CD14-positive monocyte (primary cell): ENCODE results near the gene ACAD8. TPM values are rescaled to one million over a fixed set of nuclear protein-coding genes. Genes with fewer than 3 reads are reported as not detected.

ENCODE experiments used
- DNase-seq, 3 donors: peaks; one replicate each; pipeline ENCODE4 v3.0.0-alpha.2; 2011 to 2022
- H2AFZ ChIP-seq: 2 replicates; pipeline ENCODE4 v1.6.0; 2012; ENCODE audit warnings: mild to moderate bottlenecking, low read depth, low read length, inconsistent platforms; ENCODE audit not compliant: insufficient read depth, poor library complexity, severe bottlenecking
- H3K27ac ChIP-seq, 2 donors: 1 replicate in 1 of 2; 2 replicates in 1 of 2; pipeline ENCODE4 v1.5.1; 2012 to 2013; ENCODE audit warnings: low read length in 2 of 2, control low read depth in 1 of 2, inconsistent platforms in 1 of 2, low read depth in 1 of 2, mild to moderate bottlenecking in 1 of 2
- H3K27me3 ChIP-seq, 2 donors: one replicate each; pipeline versions ENCODE4 v1.6.0 to v1.6.1; 2011 to 2013; ENCODE audit warnings: low read length in 2 of 2; ENCODE audit not compliant: control insufficient read depth in 2 of 2, insufficient read depth in 2 of 2
- H3K36me3 ChIP-seq, 2 donors: replicated peaks in 1 of 2; 1 replicate in 1 of 2; 2 replicates in 1 of 2; pipeline versions ENCODE4 v1.5.1 to v1.6.1; 2012 to 2013; ENCODE audit warnings: low read length in 2 of 2, control low read depth in 1 of 2, inconsistent platforms in 1 of 2, mild to moderate bottlenecking in 1 of 2; ENCODE audit not compliant: insufficient read depth in 2 of 2, control insufficient read depth in 1 of 2
- H3K4me1 ChIP-seq, 2 donors: 1 replicate in 1 of 2; 2 replicates in 1 of 2; pipeline versions ENCODE4 v1.5.1 to v1.6.1; 2012 to 2013; ENCODE audit warnings: low read length in 2 of 2, control low read depth in 1 of 2, inconsistent platforms in 1 of 2, mild to moderate bottlenecking in 1 of 2, moderate library complexity in 1 of 2; ENCODE audit not compliant: insufficient read depth in 2 of 2, control insufficient read depth in 1 of 2
- H3K4me2 ChIP-seq: replicated peaks from 2 replicates; pipeline ENCODE3; 2012; ENCODE audit warnings: low read length, moderate library complexity, mild to moderate bottlenecking; ENCODE audit not compliant: poor library complexity, severe bottlenecking; ENCODE audit errors: extremely low read depth
- H3K4me3 ChIP-seq, 3 experiments: fragments of 200-600 bp in 1 of 3; sonication (generic) in 1 of 3; replicated peaks in 1 of 3; 1 replicate in 2 of 3; 2 replicates in 1 of 3; pipeline ENCODE4 v1.5.1; 2011 to 2013; ENCODE audit warnings: low read length in 3 of 3, mild to moderate bottlenecking in 3 of 3, control low read depth in 2 of 3, low read depth in 2 of 3, inconsistent platforms in 1 of 3, moderate library complexity in 1 of 3
- H3K79me2 ChIP-seq: 2 replicates; pipeline ENCODE4 v1.6.0; 2012; ENCODE audit warnings: mild to moderate bottlenecking, control low read depth, inconsistent platforms, low read length, moderate library complexity; ENCODE audit not compliant: insufficient read depth
- H3K9ac ChIP-seq: 2 replicates; pipeline ENCODE4 v1.6.0; 2017; ENCODE audit warnings: low read length, mild to moderate bottlenecking; ENCODE audit not compliant: insufficient read depth, poor library complexity, severe bottlenecking
- H3K9me3 ChIP-seq, 2 donors: replicated peaks in 1 of 2; 1 replicate in 1 of 2; 2 replicates in 1 of 2; pipeline versions ENCODE4 v1.5.1 to v1.6.1; 2012 to 2013; ENCODE audit warnings: low read length in 2 of 2, control low read depth in 1 of 2; ENCODE audit not compliant: control insufficient read depth in 1 of 2, insufficient read depth in 1 of 2
- H4K20me1 ChIP-seq: 2 replicates; pipeline ENCODE4 v1.6.0; 2012; ENCODE audit warnings: mild to moderate bottlenecking, low read length, control low read depth, moderate library complexity; ENCODE audit not compliant: insufficient read depth
- H3K27ac Mint-ChIP-seq, 7 donors: one replicate each; pipeline ENCODE4 v1.8.0; 2020; ENCODE audit warnings: mild to moderate bottlenecking in 7 of 7, mixed read lengths in 7 of 7, moderate library complexity in 6 of 7, inconsistent platforms in 2 of 7
- H3K27me3 Mint-ChIP-seq, 3 donors: one replicate each; pipeline ENCODE4 v1.8.0; 2021 to 2022; ENCODE audit warnings: low read depth in 3 of 3, mild to moderate bottlenecking in 3 of 3, mixed read lengths in 3 of 3, moderate library complexity in 3 of 3, inconsistent platforms in 1 of 3
- H3K36me3 Mint-ChIP-seq, 2 donors: one replicate each; pipeline ENCODE4 v1.8.0; 2020; ENCODE audit warnings: mixed read lengths in 2 of 2, inconsistent platforms in 1 of 2, mild to moderate bottlenecking in 1 of 2
- H3K4me1 Mint-ChIP-seq: one replicate; pipeline ENCODE4 v1.8.0; 2020; ENCODE audit warnings: mild to moderate bottlenecking, mixed read lengths
- H3K4me3 Mint-ChIP-seq, 2 donors: one replicate each; pipeline ENCODE4 v1.8.0; 2020; ENCODE audit warnings: mild to moderate bottlenecking in 2 of 2, mixed read lengths in 2 of 2, moderate library complexity in 1 of 2
- H3K9me3 Mint-ChIP-seq, 7 donors: one replicate each; pipeline ENCODE4 v1.8.0; 2020 to 2022; ENCODE audit warnings: mixed read lengths in 7 of 7, mild to moderate bottlenecking in 6 of 7, moderate library complexity in 6 of 7, inconsistent platforms in 2 of 7
- CTCF ChIP-seq: fragments of 200-600 bp; IDR thresholded peaks from one replicate; pipeline ENCODE4 v1.8.0; 2022; ENCODE audit warnings: antibody characterized with exemption, mild to moderate bottlenecking
- WGBS: methylation state at CpG from one replicate; pipeline ENCODE4 v1.1.5; 2013; ENCODE audit warnings: missing lambda C conversion rate; ENCODE audit not compliant: insufficient coverage; 5-methylcytosine and 5-hydroxymethylcytosine counted together
- intact Hi-C, 2 donors: fragments of 100-400 bp; cut with micrococcal nuclease; formaldehyde crosslinking; loops; one replicate each; pipeline versions ENCODE4 v1.15.0 to v1.15.1; 2023
- polyA plus RNA-seq, 3 donors: library from polyadenylated mRNA; depleted of rRNA in 1 of 3; unstranded in 2 of 3; stranded (reverse) in 1 of 3; fragments of 300-500 nt in 2 of 3; fragments of >200 nt in 1 of 3; fragmentation: Illumina TruSeq in 2 of 3; gene quantifications; 1 replicate in 2 of 3; 2 replicates in 1 of 3; pipeline ENCODE4 v1.2.3, GENCODE V29; 2012 to 2021

The ACAD8 gene
- polyA plus RNA-seq, 3 donors, result 16.7 to 37.2 (median 19.3) TPM

GRCh38 chr11:134244593-134244992 is 8.8 kb upstream of the ACAD8 start:
- Histone ChIP-seq H3K27me3 (no peaks in the 10 kb centered on the region), H3K4me2 (no peak overlapping the region), H3K79me2 (no peaks in the 10 kb centered on the region), H3K27ac (no peak overlapping the region), H4K20me1 (no peaks in the 10 kb centered on the region), H3K4me1 (no peaks in the 10 kb centered on the region), H3K9me3 (no peaks in the 10 kb centered on the region), H3K4me3 (no peak overlapping the region), H2AFZ (no peak overlapping the region), H3K9ac (no peak overlapping the region), H3K36me3 (peaks cover 93 to 100% of the 10 kb centered on the region in 2 donors)
- no peak overlapping the region for H3K4me3 Mint-ChIP-seq
- H3K27me3 Mint-ChIP-seq, result no peaks in the 10 kb centered on the region
- intact Hi-C loops, result no loop called here
- no peaks in the 10 kb centered on the region for H3K9me3 Mint-ChIP-seq
- WGBS, result 88% methylated on average over 7 of the region's 7 CpGs
- H3K27ac Mint-ChIP-seq, result no peak overlapping the region
- peaks cover 86 to 99% of the 10 kb centered on the region in 2 donors for H3K36me3 Mint-ChIP-seq
- H3K4me1 Mint-ChIP-seq, result no peaks in the 10 kb centered on the region
- TF ChIP-seq CTCF, result peak; percentile 25
- DNase-seq, result no peak

- peaks cover 6% of the 10 kb centered on the region in 2 donors for H3K4me1 ChIP-seq
- no peak for TF ChIP-seq CTCF
- H3K4me1 Mint-ChIP-seq, result peaks cover 4% of the 10 kb centered on the region
- no peak overlapping the region for H3K4me2 ChIP-seq
- H3K79me2 ChIP-seq, result no peaks in the 10 kb centered on the region
- no peak overlapping the region for H2AFZ ChIP-seq
- H3K27ac ChIP-seq, result no peak overlapping the region
- DNase-seq, result no peak
- WGBS, result 97% methylated on average over 9 of the region's 14 CpGs
- intact Hi-C loops, result no loop called here
- H3K4me3 Mint-ChIP-seq, result no peak overlapping the region
- no peaks in the 10 kb centered on the region for H4K20me1 ChIP-seq
- no peak overlapping the region for H3K4me3 ChIP-seq
- no peaks in the 10 kb centered on the region for H3K27me3 Mint-ChIP-seq
- H3K27ac Mint-ChIP-seq, result no peak overlapping the region
- peaks cover 85 to 100% of the 10 kb centered on the region in 2 donors for H3K36me3 ChIP-seq
- H3K27me3 ChIP-seq, result no peaks in the 10 kb centered on the region
- H3K9me3 Mint-ChIP-seq, result no peaks in the 10 kb centered on the region
- peaks cover 82 to 93% of the 10 kb centered on the region in 2 donors for H3K36me3 Mint-ChIP-seq
- H3K9me3 ChIP-seq, result no peaks in the 10 kb centered on the region
- no peak overlapping the region for H3K9ac ChIP-seq
Observed at GRCh38 chr11:134245434-134245833, 7.9 kb upstream of the ACAD8 start.
